Astrocyte of the cerebellum (primary cell): ENCODE results near the gene LAMTOR4.

ENCODE experiments used
- DNase-seq: peaks from one replicate; pipeline ENCODE4 v3.0.0-alpha.2; 2011; ENCODE audit warnings: low read depth
- H3K4me3 ChIP-seq: 2 replicates; pipeline ENCODE4 v1.5.1; 2011; ENCODE audit warnings: mild to moderate bottlenecking, low read depth, low read length, moderate library complexity
- in situ Hi-C: cut with HindIII; loops from 2 replicates; pipeline ENCODE4 v1.10.0; 2017; ENCODE audit warnings: low sequenced_read_pairs
- TF ChIP-seq, protein P1 (sequence below): IDR thresholded peaks from 2 replicates; pipeline ENCODE4 v1.5.1; 2012; ENCODE audit warnings: low read length, low read depth, moderate library complexity, mild to moderate bottlenecking; ENCODE audit errors: missing control alignments

Gene LAMTOR4

DNA sequence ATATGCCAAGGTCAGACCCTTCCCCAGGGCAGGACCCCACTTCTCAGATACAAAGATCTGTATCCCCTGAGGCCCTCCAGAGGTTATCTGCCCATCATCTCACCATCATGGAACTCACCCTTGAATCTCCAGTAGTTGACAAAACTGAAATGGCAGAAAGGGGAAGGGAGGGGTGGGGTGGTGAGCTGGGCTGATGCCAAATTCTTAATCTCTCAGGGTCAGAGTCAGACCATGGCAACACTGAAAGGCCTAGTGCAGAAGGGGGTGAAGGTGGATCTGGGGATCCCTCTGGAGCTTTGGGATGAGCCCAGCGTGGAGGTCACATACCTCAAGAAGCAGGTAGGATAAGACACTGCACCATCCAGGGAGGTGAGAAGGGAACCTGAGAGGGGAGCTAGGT, 26.1 kb upstream of the LAMTOR4 start:
- in situ Hi-C loops = no loop called here
- TF ChIP-seq, protein P1, sequence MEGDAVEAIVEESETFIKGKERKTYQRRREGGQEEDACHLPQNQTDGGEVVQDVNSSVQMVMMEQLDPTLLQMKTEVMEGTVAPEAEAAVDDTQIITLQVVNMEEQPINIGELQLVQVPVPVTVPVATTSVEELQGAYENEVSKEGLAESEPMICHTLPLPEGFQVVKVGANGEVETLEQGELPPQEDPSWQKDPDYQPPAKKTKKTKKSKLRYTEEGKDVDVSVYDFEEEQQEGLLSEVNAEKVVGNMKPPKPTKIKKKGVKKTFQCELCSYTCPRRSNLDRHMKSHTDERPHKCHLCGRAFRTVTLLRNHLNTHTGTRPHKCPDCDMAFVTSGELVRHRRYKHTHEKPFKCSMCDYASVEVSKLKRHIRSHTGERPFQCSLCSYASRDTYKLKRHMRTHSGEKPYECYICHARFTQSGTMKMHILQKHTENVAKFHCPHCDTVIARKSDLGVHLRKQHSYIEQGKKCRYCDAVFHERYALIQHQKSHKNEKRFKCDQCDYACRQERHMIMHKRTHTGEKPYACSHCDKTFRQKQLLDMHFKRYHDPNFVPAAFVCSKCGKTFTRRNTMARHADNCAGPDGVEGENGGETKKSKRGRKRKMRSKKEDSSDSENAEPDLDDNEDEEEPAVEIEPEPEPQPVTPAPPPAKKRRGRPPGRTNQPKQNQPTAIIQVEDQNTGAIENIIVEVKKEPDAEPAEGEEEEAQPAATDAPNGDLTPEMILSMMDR = no peak
- no peak for DNase-seq
- no peak overlapping the region for H3K4me3 ChIP-seq

GRCh38 chr7:100124301-100125230, 24.2 kb upstream of the LAMTOR4 start:
- TF ChIP-seq, protein P1 = no peak
- DNase-seq = no peak
- H3K4me3 ChIP-seq = no peak overlapping the region
- in situ Hi-C loops = no loop called here

GRCh38 chr7:100126239-100126930, 22.3 kb upstream of the LAMTOR4 start:
- H3K4me3 ChIP-seq = peak overlapping the region; percentile 86

GRCh38 chr7:100126931-100127865, 21.5 kb upstream of the LAMTOR4 start, which contains the start of gene MBLAC1:
TSS of gene MBLAC1 (plus strand) at chr7:100126967. CDS start at chr7:100127396, 429 bp downstream.
- in situ Hi-C loops = no loop called here
- TF ChIP-seq, protein P1 = no peak
- peak; percentile 84 for DNase-seq
- peak within 1 kb of the TSS; percentile 86 for H3K4me3 ChIP-seq

More at GRCh38 chr7:100126239-100126930, 22.3 kb upstream of the LAMTOR4 start:
- no peak for DNase-seq
- in situ Hi-C loops = no loop called here
- TF ChIP-seq, protein P1 = no peak

- in situ Hi-C loops = no loop called here
- DNase-seq = no peak
These were observed 20.7 kb upstream of the LAMTOR4 start for GRCh38 chr7:100127866-100128636.

More at GRCh38 chr7:100127866-100128636, 20.7 kb upstream of the LAMTOR4 start:
- TF ChIP-seq, protein P1 = no peak
- peak overlapping the region; percentile 86 for H3K4me3 ChIP-seq
